CD4-positive, alpha-beta T cell treated with Interleukin-17A for 1 hour (primary cell): ENCODE results near the gene CORO2B.
"Not testable (repeated sequence)": the region's sequence is repeated elsewhere in the genome, so short reads cannot be mapped to it uniquely, and the experiment has no call there.

Source experiments
- DNase-seq: peaks from one replicate; pipeline ENCODE4 v3.0.0-alpha.2; 2020

The CORO2B gene

GRCh38 chr15:68743256-68743655 is 164.5 kb downstream of the CORO2B start:
- no peak for DNase-seq

GRCh38 chr15:68749365-68749764 is 170.6 kb downstream of the CORO2B start:
- DNase-seq = no peak

- DNase-seq = no peak
Observed at GRCh38 chr15:68749793-68750192, 171.0 kb downstream of the CORO2B start.

GRCh38 chr15:68751622-68752021 is 172.8 kb downstream of the CORO2B start:
- DNase-seq = no peak

DNA sequence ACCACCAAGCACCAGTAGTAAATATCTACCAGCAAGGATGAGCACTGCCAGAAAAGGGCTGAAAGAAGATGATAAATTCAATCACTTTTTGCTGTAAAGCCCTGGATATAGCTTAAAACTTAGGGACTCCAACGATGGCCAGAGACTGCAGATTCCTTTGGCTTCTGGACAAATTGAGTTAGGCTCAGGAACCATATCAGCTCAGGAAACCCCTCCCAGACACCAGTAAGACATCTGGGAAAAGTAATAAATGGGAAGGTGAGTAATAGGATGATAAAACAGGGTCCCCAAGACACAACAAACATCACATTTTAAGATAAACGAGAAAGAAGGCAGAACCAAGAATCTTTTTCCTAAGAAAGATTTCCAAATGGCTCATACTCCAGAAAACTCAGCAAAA is 176.9 kb downstream of the CORO2B start:
- no peak for DNase-seq

- DNase-seq = not testable (repeated sequence)
Observed at GRCh38 chr15:68759982-68760579, 181.3 kb downstream of the CORO2B start.

DNA sequence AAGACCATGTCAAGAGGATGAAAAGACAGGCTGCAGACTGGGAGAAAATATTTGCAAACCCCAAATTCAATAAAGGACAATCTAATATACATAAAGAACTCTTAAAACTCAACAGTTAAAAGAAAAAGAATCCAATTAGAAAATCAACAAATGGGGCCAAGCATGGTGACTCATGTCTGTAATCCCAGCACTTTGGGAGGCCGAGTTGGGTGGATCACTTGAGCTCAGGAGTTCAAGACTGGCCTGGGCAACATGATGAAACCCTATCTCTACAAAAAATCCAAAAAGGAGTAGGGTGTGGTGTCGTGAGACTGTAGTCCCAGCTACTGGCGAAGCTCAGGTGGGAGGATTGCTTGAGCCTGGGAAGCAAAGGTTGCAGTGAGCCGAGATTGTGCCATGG is 184.3 kb downstream of the CORO2B start:
- DNase-seq = no peak

- DNase-seq = no peak
Observed at GRCh38 chr15:68764090-68764489, 185.3 kb downstream of the CORO2B start.

GRCh38 chr15:68765602-68766368 is 187.0 kb downstream of the CORO2B start:
- DNase-seq = no peak

GRCh38 chr15:68767833-68768232 is 189.0 kb downstream of the CORO2B start:
- DNase-seq = no peak

GRCh38 chr15:68768321-68768720 is 189.5 kb downstream of the CORO2B start:
- no peak for DNase-seq

DNA sequence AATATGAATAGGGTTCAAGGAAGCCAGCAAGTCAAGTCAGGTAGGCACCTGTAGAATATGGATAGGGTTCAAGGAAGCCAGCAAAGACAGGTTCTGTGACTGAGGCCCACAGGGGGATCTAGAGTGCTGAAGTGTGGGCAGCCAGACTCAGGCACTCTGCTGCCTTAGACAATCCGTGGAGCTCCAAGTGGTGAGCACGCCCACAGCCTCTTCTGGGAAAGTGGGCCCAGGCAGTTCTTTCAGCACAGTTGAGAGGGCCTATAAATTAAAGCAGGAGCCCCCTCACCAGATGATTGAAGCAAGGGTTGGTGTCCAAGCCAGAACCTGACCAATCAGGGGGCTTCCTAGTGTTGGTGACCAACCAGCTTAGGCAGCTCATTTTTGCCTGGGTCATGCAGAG is 190.9 kb downstream of the CORO2B start:
- no peak for DNase-seq

GRCh38 chr15:68770216-68770615 is 191.4 kb downstream of the CORO2B start:
- DNase-seq = no peak

GRCh38 chr15:68773036-68773435 is 194.2 kb downstream of the CORO2B start:
- no peak for DNase-seq

DNA sequence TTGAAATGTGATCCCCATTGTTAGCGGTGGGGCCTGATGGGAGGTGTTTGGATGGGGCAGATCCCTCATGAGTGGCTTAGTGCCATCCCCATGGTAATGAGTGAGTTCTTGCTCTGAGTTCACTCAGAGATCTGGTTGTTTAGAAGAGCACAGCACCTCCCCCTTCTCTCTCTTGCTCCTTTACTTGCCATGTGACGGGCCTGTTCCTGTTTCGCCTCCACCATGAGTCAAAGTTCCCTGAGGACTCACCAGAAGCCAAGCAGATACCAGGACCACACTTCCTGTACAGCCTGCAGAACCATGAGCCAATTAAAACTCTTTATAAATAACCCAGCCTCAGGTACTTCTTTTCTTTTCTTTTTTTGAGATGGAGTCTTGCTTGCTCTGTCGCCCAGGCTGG is 195.3 kb downstream of the CORO2B start:
- DNase-seq = no peak

DNA sequence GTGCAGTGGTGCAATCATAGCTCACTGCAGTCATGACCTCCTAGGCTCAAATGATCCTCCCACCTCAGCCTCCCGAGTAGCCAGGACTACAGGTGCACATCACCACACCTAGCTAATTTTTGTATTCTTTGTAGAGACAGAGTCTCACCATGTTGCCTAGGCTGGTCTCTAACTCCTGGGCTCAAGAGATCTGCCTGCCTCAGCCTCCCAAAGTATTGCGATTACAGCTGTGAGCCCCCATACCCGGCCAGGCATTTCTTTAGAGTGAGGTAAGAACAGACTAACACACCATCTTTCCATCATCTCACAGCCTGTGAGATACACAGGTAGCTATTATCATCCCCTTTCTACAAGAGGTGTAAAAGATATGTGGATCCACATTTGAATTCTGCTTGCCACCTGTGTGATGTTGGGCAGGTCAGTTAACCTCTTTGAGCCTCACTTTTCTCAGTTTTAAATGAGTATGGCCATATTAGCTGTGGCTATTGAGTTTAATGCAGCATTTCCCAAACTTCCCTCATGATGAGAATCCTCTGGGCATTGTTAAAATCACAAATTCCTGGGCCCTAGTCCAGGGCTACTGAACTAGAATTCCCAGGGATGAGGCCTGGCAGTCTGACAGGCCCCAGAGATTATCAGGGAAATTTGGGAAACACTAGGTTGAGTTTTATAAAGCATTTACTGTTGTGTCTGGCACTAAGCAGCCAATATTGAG is 195.9 kb downstream of the CORO2B start:
- no peak for DNase-seq

- no peak for DNase-seq
Observed at GRCh38 chr15:68775236-68775577, 196.4 kb downstream of the CORO2B start.

GRCh38 chr15:68775671-68776476 is 197.1 kb downstream of the CORO2B start:
- no peak for DNase-seq

DNA sequence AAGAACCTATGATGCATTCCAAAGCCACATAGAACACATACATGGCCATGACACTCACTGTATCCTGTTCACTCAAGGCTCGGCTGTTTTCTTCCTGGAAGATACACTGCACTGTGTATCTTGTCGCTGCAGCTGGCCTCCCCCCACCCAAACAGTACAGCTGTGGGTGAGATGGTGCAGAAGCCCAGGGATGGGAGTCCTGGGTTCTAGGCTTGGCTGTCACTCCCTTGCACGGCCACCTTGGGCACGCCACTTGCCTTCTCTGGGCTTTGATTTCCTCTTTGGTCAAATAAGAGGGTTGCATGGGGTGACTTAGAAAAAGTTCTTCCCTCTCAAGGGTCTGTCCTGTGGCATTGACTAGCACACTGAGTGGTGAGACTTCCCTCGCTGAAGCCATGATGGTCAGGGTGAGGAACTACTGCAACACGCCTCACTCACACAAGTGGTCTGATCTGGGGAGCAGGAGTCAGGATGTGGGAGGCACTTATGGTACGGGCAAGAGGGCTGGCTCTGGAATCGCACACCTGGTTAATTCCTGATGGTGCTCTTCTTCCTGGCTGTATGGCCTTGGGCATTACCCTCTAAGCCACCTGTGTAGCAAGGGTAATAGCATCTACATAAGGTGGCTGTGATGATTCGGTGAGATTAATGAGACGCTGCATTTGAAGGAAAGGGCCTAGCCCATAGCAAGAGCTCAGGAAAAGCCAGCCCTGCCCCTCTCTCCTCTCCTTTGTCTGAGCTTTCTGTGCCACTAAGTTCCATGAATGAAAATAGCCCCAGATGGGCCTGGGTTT is 197.9 kb downstream of the CORO2B start:
- DNase-seq = no peak
